OCI-LY3 (cell line): ENCODE data around the gene PICALM.

Experiments
- H2AFZ ChIP-seq: fragments of 200-600, 300-600 bp; shearing (Covaris generic); 2 replicates; pipeline ENCODE4 v1.6.0; 2014; ENCODE audit warnings: antibody characterized with exemption, low read depth, low read length
- H3K27ac ChIP-seq: fragments of 200-600, 300-600 bp; sonication (generic); 2 replicates; pipeline ENCODE4 v1.5.1; 2014; ENCODE audit warnings: mild to moderate bottlenecking, low read length, moderate library complexity, mixed read lengths
- H3K27me3 ChIP-seq: fragments of 200-600, 300-600 bp; sonication (generic); 2 replicates; pipeline ENCODE4 v1.6.1; 2014; ENCODE audit warnings: low read depth, low read length, mixed read lengths
- H3K36me3 ChIP-seq: fragments of 200-600, 300-600 bp; sonication (generic); replicated peaks from 2 replicates; pipeline ENCODE3; 2014; ENCODE audit warnings: low read depth, low read length, mixed read lengths
- H3K4me1 ChIP-seq: fragments of 300-600, 200-600 bp; sonication (generic); 2 replicates; pipeline ENCODE4 v1.6.1; 2014; ENCODE audit warnings: low read length, mixed read lengths
- H3K4me2 ChIP-seq: fragments of 200-600, 300-600 bp; sonication (generic); 2 replicates; pipeline ENCODE4 v1.6.1; 2014; ENCODE audit warnings: low read length, mixed read lengths
- H3K4me3 ChIP-seq: fragments of 300-600, 200-600 bp; sonication (generic); 2 replicates; pipeline ENCODE4 v1.5.1; 2014; ENCODE audit warnings: antibody characterized with exemption, mild to moderate bottlenecking, low read length, moderate library complexity
- H3K79me2 ChIP-seq: fragments of 300-600, 200-600 bp; shearing (Covaris generic); 2 replicates; pipeline ENCODE4 v1.6.1; 2014; ENCODE audit warnings: mild to moderate bottlenecking, low read length, mixed read lengths
- H3K9ac ChIP-seq: fragments of 300-600, 200-600 bp; shearing (Covaris generic); 2 replicates; pipeline ENCODE4 v1.6.0; 2014; ENCODE audit warnings: mild to moderate bottlenecking, low read length, moderate library complexity
- H3K9me3 ChIP-seq: fragments of 200-600, 300-600 bp; shearing (Covaris generic); 2 replicates; pipeline ENCODE4 v1.6.1; 2014; ENCODE audit warnings: low read length, mixed read lengths; ENCODE audit not compliant: insufficient read depth
- H4K20me1 ChIP-seq: fragments of 200-600, 300-600 bp; sonication (generic); 2 replicates; pipeline ENCODE4 v1.6.1; 2016; ENCODE audit warnings: low read length, mixed read lengths; ENCODE audit not compliant: insufficient read depth
- CTCF ChIP-seq: fragments of 200-600, 300-600 bp; sonication (generic); IDR thresholded peaks from 2 replicates; pipeline ENCODE4 v1.5.1; 2014; ENCODE audit warnings: antibody characterized with exemption, low read length, low read depth
- EZH2phosphoT487 ChIP-seq: fragments of 200-600 bp; shearing (Covaris generic); IDR thresholded peaks from 2 replicates; pipeline ENCODE4 v1.6.1; 2018; ENCODE audit warnings: antibody characterized with exemption, mixed run types, low read depth

The PICALM gene

GRCh38 chr11:85918910-85919794 is 149.7 kb downstream of the PICALM start:
- Histone ChIP-seq H3K9ac (no peak overlapping the region), H3K9me3 (no peaks in the 10 kb centered on the region), H3K4me2 (no peak overlapping the region), H3K79me2 (no peaks in the 10 kb centered on the region), H3K27ac (no peak overlapping the region), H3K36me3 (no peaks in the 10 kb centered on the region), H2AFZ (no peak overlapping the region), H3K4me1 (peaks cover 26% of the 10 kb centered on the region), H3K4me3 (no peak overlapping the region), H4K20me1 (no peaks in the 10 kb centered on the region), H3K27me3 (no peaks in the 10 kb centered on the region)
- TF ChIP-seq CTCF (no peak), EZH2phosphoT487 (no peak)

- Histone ChIP-seq H3K4me2 (no peak overlapping the region), H3K9ac (no peak overlapping the region), H3K36me3 (no peaks in the 10 kb centered on the region), H3K4me1 (no peaks in the 10 kb centered on the region), H3K9me3 (no peaks in the 10 kb centered on the region), H3K4me3 (no peak overlapping the region), H3K27ac (no peak overlapping the region), H3K79me2 (no peaks in the 10 kb centered on the region), H4K20me1 (no peaks in the 10 kb centered on the region), H2AFZ (no peak overlapping the region), H3K27me3 (no peaks in the 10 kb centered on the region)
- TF ChIP-seq CTCF (no peak), EZH2phosphoT487 (no peak)
Observed at GRCh38 chr11:85914425-85914824, 154.5 kb downstream of the PICALM start.

GRCh38 chr11:85913513-85913912 is 155.4 kb downstream of the PICALM start:
- Histone ChIP-seq H3K79me2 (no peaks in the 10 kb centered on the region), H3K27ac (no peak overlapping the region), H4K20me1 (no peaks in the 10 kb centered on the region), H3K4me2 (no peak overlapping the region), H3K27me3 (no peaks in the 10 kb centered on the region), H3K4me1 (no peaks in the 10 kb centered on the region), H3K9ac (no peak overlapping the region), H3K36me3 (no peaks in the 10 kb centered on the region), H2AFZ (no peak overlapping the region), H3K4me3 (no peak overlapping the region), H3K9me3 (no peaks in the 10 kb centered on the region)
- no peak for TF ChIP-seq EZH2phosphoT487
- TF ChIP-seq CTCF = no peak

GRCh38 chr11:85912414-85912813 is 156.5 kb downstream of the PICALM start:
- H3K9ac ChIP-seq = no peak overlapping the region

More at GRCh38 chr11:85912414-85912813, 156.5 kb downstream of the PICALM start:
- no peaks in the 10 kb centered on the region for H4K20me1 ChIP-seq
- no peaks in the 10 kb centered on the region for H3K36me3 ChIP-seq
- H2AFZ ChIP-seq = no peak overlapping the region
- TF ChIP-seq CTCF = no peak
- no peak for TF ChIP-seq EZH2phosphoT487
- no peak overlapping the region for H3K27ac ChIP-seq
- no peaks in the 10 kb centered on the region for H3K79me2 ChIP-seq
- H3K4me3 ChIP-seq = no peak overlapping the region
- H3K4me2 ChIP-seq = no peak overlapping the region
- H3K27me3 ChIP-seq = no peaks in the 10 kb centered on the region
- no peaks in the 10 kb centered on the region for H3K9me3 ChIP-seq
- H3K4me1 ChIP-seq = no peaks in the 10 kb centered on the region
